Gastroesophageal sphincter (tissue), 4 donors: ENCODE measurements around the gene TUBGCP3. TPM values are rescaled to one million over a fixed set of nuclear protein-coding genes. Genes with fewer than 3 reads are reported as not detected.
"Not testable (repeated sequence)": the region's sequence is repeated elsewhere in the genome, so short reads cannot be mapped to it uniquely, and the experiment has no call there.

Experiments used
- ATAC-seq: fragments of 150-250 bp; one replicate; pipeline ENCODE4 v1.9.1; 2016; ENCODE audit warnings: mild to moderate bottlenecking, moderate library complexity
- H3K27ac ChIP-seq, 4 donors: fragments of 200-600 bp; sonication (generic) in 3 of 4; 1 replicate in 3 of 4; 2 replicates in 1 of 4; pipeline ENCODE4 v1.5.1; 2016 to 2019
- H3K27me3 ChIP-seq: fragments of 200-600 bp; sonication (generic); one replicate; pipeline ENCODE4 v1.5.1; 2019
- H3K36me3 ChIP-seq, 2 donors: fragments of 200-600 bp; sonication (generic); one replicate each; pipeline ENCODE4 v1.5.1; 2019; ENCODE audit warnings: control low read depth in 1 of 2
- H3K4me1 ChIP-seq, 3 donors: fragments of 200-600 bp; sonication (generic); 1 replicate in 2 of 3; 2 replicates in 1 of 3; pipeline ENCODE4 v1.5.1; 2016 to 2019; ENCODE audit warnings: control low read depth in 2 of 3
- H3K4me3 ChIP-seq, 2 donors: fragments of 200-600 bp; sonication (generic); one replicate each; pipeline ENCODE4 v1.5.1; 2019; ENCODE audit warnings: mild to moderate bottlenecking in 1 of 2, moderate library complexity in 1 of 2
- H3K9me3 ChIP-seq, 3 donors: fragments of 200-600 bp; sonication (generic); one replicate each; pipeline ENCODE4 v1.5.1; 2017 to 2019; ENCODE audit warnings: control low read depth in 2 of 3
- EP300 ChIP-seq: sonication (generic); formaldehyde crosslinking; IDR thresholded peaks from one replicate; pipeline ENCODE4 v1.6.1; 2017; ENCODE audit warnings: antibody characterized with exemption, mild to moderate bottlenecking
- POLR2A ChIP-seq, 2 donors: fragments of 450-650 bp; IDR thresholded peaks; one replicate each; pipeline ENCODE4 v1.6.1; 2017; ENCODE audit warnings: antibody characterized with exemption in 2 of 2, mild to moderate bottlenecking in 2 of 2, moderate library complexity in 1 of 2
- POLR2AphosphoS5 ChIP-seq: sonication (generic); formaldehyde crosslinking; IDR thresholded peaks from one replicate; pipeline ENCODE4 v1.6.1; 2017; ENCODE audit warnings: antibody characterized with exemption
- WGBS, 2 donors: methylation state at CpG; one replicate each; pipeline ENCODE4 v1.1.5; 2018; ENCODE audit warnings: low coverage in 1 of 2; 5-methylcytosine and 5-hydroxymethylcytosine counted together
- total RNA-seq, 4 donors: library from RNA; depleted of rRNA; stranded (reverse); fragments of >200 nt; gene quantifications; one replicate each; pipeline ENCODE4 v1.1.0, GENCODE V29; 2016
- TF ChIP-seq, protein P1 (sequence below), 4 experiments: fragments of 200-600 bp in 2 of 4; fragments of 450-650 bp in 2 of 4; sonication (generic) in 1 of 4; IDR thresholded peaks; one replicate each; pipeline ENCODE4 v1.5.1; 2017 to 2019; ENCODE audit warnings: antibody characterized with exemption in 4 of 4, mild to moderate bottlenecking in 2 of 4, moderate library complexity in 2 of 4

The TUBGCP3 gene
- total RNA-seq, 4 donors from 2014 or later = 25.6 to 37.8 (median 28.9) TPM

DNA sequence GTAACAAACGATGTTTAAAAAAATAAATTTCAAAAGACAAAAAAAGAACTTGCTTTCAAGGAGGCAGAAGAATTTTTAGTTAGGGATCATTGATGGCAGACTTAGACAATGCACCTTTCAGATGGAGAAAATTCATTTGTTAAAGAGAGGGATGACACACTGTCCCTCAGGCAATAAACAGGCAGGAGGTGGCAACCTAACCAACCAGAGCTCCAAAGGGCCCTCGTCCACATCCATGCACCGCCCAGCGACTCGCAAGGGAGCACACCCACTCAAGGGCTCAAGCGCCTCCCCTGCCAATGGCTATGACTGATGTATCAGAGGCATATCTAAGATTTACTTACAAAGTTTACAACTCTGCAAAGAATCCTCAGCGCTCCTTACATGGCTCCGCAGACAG, 81.9 kb downstream of the TUBGCP3 start:
- WGBS, 2 donors = 92% methylated on average over 8 of the region's 8 CpGs; no CpG with 5 or more reads in 1 of the 2 donors
- Histone ChIP-seq H3K27ac (no peak overlapping the region), H3K36me3 (peaks cover 0 to 98% of the 10 kb centered on the region in 2 donors), H3K4me1 (no peaks in the 10 kb centered on the region), H3K27me3 (no peaks in the 10 kb centered on the region), H3K9me3 (no peaks in the 10 kb centered on the region), H3K4me3 (no peak overlapping the region)
- no peak for ATAC-seq
- no peak for TF ChIP-seq POLR2AphosphoS5
- no peak for TF ChIP-seq POLR2A (IDR thresholded peaks at IDR 0.05)
- TF ChIP-seq EP300 = no peak
- TF ChIP-seq, protein P1, sequence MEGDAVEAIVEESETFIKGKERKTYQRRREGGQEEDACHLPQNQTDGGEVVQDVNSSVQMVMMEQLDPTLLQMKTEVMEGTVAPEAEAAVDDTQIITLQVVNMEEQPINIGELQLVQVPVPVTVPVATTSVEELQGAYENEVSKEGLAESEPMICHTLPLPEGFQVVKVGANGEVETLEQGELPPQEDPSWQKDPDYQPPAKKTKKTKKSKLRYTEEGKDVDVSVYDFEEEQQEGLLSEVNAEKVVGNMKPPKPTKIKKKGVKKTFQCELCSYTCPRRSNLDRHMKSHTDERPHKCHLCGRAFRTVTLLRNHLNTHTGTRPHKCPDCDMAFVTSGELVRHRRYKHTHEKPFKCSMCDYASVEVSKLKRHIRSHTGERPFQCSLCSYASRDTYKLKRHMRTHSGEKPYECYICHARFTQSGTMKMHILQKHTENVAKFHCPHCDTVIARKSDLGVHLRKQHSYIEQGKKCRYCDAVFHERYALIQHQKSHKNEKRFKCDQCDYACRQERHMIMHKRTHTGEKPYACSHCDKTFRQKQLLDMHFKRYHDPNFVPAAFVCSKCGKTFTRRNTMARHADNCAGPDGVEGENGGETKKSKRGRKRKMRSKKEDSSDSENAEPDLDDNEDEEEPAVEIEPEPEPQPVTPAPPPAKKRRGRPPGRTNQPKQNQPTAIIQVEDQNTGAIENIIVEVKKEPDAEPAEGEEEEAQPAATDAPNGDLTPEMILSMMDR (IDR thresholded peaks at IDR 0.05) = no peak

DNA sequence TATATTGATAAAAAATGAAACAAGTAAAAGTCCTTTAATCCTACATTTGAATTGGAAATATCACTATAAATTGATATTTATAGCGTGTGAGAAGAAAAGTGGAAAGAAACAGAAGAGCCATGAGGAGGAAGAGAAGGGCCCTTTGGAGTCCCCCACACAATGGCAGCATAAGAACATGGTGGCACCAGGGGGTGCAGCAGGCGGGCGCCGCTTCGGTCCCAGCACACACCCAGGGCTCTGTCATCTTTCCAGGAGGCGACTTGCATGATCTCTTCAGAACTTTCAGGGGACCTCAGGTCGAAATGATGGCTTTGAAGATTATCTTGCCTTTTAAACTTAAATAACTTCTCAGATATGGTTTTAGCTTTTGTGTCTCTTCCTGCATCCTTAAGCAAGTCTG, 91.8 kb downstream of the TUBGCP3 start:
- H3K4me1 ChIP-seq = no peaks in the 10 kb centered on the region
- 94 to 97% methylated on average over 2 to 7 of the region's 7 CpGs for WGBS, 2 donors
- no peak overlapping the region for H3K4me3 ChIP-seq
- no peaks in the 10 kb centered on the region for H3K9me3 ChIP-seq
- H3K27me3 ChIP-seq = no peaks in the 10 kb centered on the region
- TF ChIP-seq, protein P1 (IDR thresholded peaks at IDR 0.05) = no peak
- TF ChIP-seq EP300 = no peak
- TF ChIP-seq POLR2AphosphoS5 = no peak
- TF ChIP-seq POLR2A (IDR thresholded peaks at IDR 0.05) = no peak
- no peak overlapping the region for H3K27ac ChIP-seq
- peaks cover 0 to 66% of the 10 kb centered on the region in 2 donors for H3K36me3 ChIP-seq
- ATAC-seq = no peak

- Histone ChIP-seq H3K4me3 (no peak overlapping the region), H3K4me1 (no peaks in the 10 kb centered on the region), H3K9me3 (no peaks in the 10 kb centered on the region), H3K27me3 (no peaks in the 10 kb centered on the region), H3K27ac (no peak overlapping the region), H3K36me3 (peaks cover 0 to 61% of the 10 kb centered on the region in 2 donors)
- TF ChIP-seq EP300 = no peak
- no peak for TF ChIP-seq POLR2A (IDR thresholded peaks at IDR 0.05)
- TF ChIP-seq, protein P1 (IDR thresholded peaks at IDR 0.05) = no peak
- no peak for TF ChIP-seq POLR2AphosphoS5
- ATAC-seq = no peak
- whole genome bisulfite sequencing, 2 donors = 72 to 79% methylated on average over 2 of the region's 2 CpGs
Measured at GRCh38 chr13:112495465-112495864, 92.5 kb downstream of the TUBGCP3 start.

GRCh38 chr13:112489199-112489598, 98.8 kb downstream of the TUBGCP3 start:
- ATAC-seq = no peak
- Histone ChIP-seq H3K4me1 (no peaks in the 10 kb centered on the region), H3K27ac (no peak overlapping the region), H3K9me3 (no peaks in the 10 kb centered on the region), H3K27me3 (no peaks in the 10 kb centered on the region), H3K36me3 (peaks cover 0 to 63% of the 10 kb centered on the region in 2 donors), H3K4me3 (no peak overlapping the region)
- TF ChIP-seq POLR2AphosphoS5 (no peak), EP300 (no peak), POLR2A (IDR thresholded peaks at IDR 0.05) (no peak)
- TF ChIP-seq, protein P1 (IDR thresholded peaks at IDR 0.05) = no peak
- WGBS, 2 donors = no CpG with 5 or more reads among the region's 6 CpGs

DNA sequence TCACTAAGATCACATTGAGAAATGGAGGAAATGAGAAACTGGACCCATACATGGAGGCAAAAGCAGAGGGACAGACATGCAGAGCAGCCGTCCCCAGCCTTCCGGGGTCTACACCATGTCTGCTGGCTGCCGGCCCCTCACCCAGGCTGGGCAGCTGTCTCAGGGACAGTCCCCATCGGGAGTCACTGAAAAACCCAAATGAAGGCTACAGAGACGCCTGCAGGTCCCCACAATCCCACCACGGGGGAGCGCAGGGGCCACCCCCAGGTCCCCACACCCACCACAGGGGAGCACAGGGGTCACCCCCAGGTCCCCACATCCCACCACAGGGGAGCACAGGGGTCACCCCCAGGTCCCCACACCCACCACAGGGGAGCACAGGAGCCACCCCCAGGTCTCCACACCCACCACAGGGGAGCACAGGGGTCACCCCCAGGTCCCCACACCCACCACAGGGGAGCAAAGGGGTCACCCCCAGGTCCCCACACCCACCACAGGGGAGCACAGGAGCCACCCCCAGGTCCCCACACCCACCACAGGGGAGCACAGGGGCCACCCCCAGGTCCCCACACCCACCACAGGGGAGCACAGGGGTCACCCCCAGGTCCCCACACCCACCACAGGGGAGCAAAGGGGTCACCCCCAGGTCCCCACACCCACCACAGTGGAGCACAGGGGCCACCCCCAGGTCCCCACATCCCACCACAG, 99.5 kb downstream of the TUBGCP3 start:
- H3K27ac ChIP-seq, H3K4me3 ChIP-seq, H3K9me3 ChIP-seq, H3K4me1 ChIP-seq, ATAC-seq, H3K27me3 ChIP-seq: not testable (repeated sequence)
- H3K36me3 ChIP-seq = peaks cover 0 to 71% of the 10 kb centered on the region in 2 donors
- WGBS, 2 donors = 100% methylated on average over 2 of the region's 7 CpGs; no CpG with 5 or more reads in 1 of the 2 donors
